ENCODE measurements around the gene SLC11A2.
"Not testable (repeated sequence)": the region's sequence is repeated elsewhere in the genome, so short reads cannot be mapped to it uniquely, and the experiment has no call there.

SLC11A2 gene

GRCh38 chr12:50990147-50990727 is 35.9 kb downstream of the SLC11A2 start:
- DNase-seq (ENCODE audit: low spot score), result no peak

- no peak for DNase-seq (ENCODE audit: low spot score)
Measured at GRCh38 chr12:50988871-50989270, 37.3 kb downstream of the SLC11A2 start.

- no peak for DNase-seq (ENCODE audit: low spot score)
Measured at GRCh38 chr12:50988051-50988450, 38.1 kb downstream of the SLC11A2 start.

- peak; percentile 60 for DNase-seq (ENCODE audit: low spot score)
Measured at GRCh38 chr12:50986966-50987737, 39.0 kb downstream of the SLC11A2 start.

GRCh38 chr12:50985322-50985721 is 40.9 kb downstream of the SLC11A2 start:
- no peak for DNase-seq (ENCODE audit: low spot score)

GRCh38 chr12:50984586-50985298 is 41.4 kb downstream of the SLC11A2 start:
- DNase-seq (ENCODE audit: low spot score), result no peak

GRCh38 chr12:50981319-50982239 is 44.6 kb downstream of the SLC11A2 start:
- no peak for DNase-seq (ENCODE audit: low spot score)

GRCh38 chr12:50980545-50980944 is 45.6 kb downstream of the SLC11A2 start:
- DNase-seq (ENCODE audit: low spot score), result no peak

GRCh38 chr12:50979369-50980052 is 46.7 kb downstream of the SLC11A2 start:
- DNase-seq (ENCODE audit: low spot score), result no peak

GRCh38 chr12:50971946-50972345 is 54.2 kb downstream of the SLC11A2 start:
- DNase-seq (ENCODE audit: low spot score), result no peak

GRCh38 chr12:50964432-50964831 is 61.8 kb downstream of the SLC11A2 start:
- DNase-seq (ENCODE audit: low spot score), result no peak

- DNase-seq (ENCODE audit: low spot score), result no peak
Measured at GRCh38 chr12:50961708-50962107, 64.5 kb downstream of the SLC11A2 start.

- no peak for DNase-seq (ENCODE audit: low spot score)
Measured at GRCh38 chr12:50960130-50960529, 66.1 kb downstream of the SLC11A2 start.

- DNase-seq (ENCODE audit: low spot score), result no peak
Measured at GRCh38 chr12:50955697-50956096, 70.5 kb downstream of the SLC11A2 start.

GRCh38 chr12:50955288-50955687 is 70.9 kb downstream of the SLC11A2 start:
- DNase-seq (ENCODE audit: low spot score), result no peak

GRCh38 chr12:50954789-50955188 is 71.4 kb downstream of the SLC11A2 start:
- DNase-seq (ENCODE audit: low spot score), result not testable (repeated sequence)

GRCh38 chr12:50953047-50953446 is 73.1 kb downstream of the SLC11A2 start:
- DNase-seq (ENCODE audit: low spot score), result no peak

- DNase-seq (ENCODE audit: low spot score), result no peak
Measured at GRCh38 chr12:50952510-50952909, 73.7 kb downstream of the SLC11A2 start, which contains the start of gene HIGD1C. Gene HIGD1C (plus strand): TSS chr12:50952544. CDS start chr12:50953999, 1,455 bp downstream.

- DNase-seq (ENCODE audit: low spot score), result no peak
Measured at GRCh38 chr12:50951112-50951511, 75.1 kb downstream of the SLC11A2 start.

- no peak for DNase-seq (ENCODE audit: low spot score)
Measured at GRCh38 chr12:50949801-50950302, 76.3 kb downstream of the SLC11A2 start.

GRCh38 chr12:50948798-50949197 is 77.4 kb downstream of the SLC11A2 start:
- DNase-seq (ENCODE audit: low spot score), result no peak

Data from D341Med (cell line).